ENCODE data around the gene SKP1.

The SKP1 gene

DNA sequence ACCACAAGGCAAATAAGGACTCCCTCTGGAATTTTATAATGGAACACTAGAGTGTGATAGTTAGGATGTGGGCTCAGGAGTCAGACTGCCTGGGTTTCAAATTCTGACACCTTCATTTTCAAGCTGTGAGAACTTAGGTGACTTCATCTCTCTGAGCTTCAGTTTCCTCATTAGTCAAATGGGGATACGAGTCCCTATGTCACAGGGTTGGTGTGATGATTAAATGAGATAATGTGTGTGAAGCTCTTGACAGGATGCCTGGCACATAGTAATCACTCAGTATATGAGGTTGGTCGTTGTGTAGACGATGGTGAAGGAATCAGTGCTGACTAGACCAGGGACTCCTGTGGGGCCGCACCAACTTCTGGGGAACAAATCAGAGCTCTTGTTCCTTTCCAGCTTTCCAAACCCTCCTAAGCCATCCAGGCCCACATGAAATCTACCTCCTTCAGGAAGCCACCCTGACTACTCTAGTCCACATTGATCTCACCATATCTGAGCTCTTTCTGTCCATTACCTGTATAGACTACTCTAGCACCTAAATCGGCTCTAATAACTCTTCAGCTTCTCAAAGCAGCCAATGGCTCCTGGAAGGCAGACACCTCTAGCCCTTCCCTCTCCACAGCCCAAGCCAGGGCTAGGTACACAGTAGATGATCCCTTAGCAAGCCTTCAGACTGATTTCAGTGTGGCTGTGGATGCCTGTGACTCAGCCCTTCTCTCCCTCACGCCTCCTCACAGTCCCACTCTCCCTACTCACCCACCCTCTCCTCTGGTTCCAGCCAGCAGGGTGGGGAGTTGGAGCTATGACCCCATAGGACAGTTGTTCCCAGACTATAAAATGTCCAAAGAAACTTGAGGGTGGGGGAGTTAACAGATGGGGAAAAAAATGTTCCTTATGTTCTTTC is 64.8 kb downstream of the SKP1 start:
- no peak overlapping the region for H3K27ac ChIP-seq
- H3K27me3 ChIP-seq: peaks cover 0 to 22% of the 10 kb centered on the region in 2 donors
- H3K4me3 ChIP-seq: no peak overlapping the region
- DNase-seq: no peak
- intact Hi-C loops (cut with DNase I; ENCODE audit: low total_unique reads): no loop called here
- H3K9me3 ChIP-seq: no peaks in the 10 kb centered on the region
- peaks cover 0 to 37% (median 16%) of the 10 kb centered on the region in 4 donors for H3K4me1 ChIP-seq
- TF ChIP-seq, protein P1, sequence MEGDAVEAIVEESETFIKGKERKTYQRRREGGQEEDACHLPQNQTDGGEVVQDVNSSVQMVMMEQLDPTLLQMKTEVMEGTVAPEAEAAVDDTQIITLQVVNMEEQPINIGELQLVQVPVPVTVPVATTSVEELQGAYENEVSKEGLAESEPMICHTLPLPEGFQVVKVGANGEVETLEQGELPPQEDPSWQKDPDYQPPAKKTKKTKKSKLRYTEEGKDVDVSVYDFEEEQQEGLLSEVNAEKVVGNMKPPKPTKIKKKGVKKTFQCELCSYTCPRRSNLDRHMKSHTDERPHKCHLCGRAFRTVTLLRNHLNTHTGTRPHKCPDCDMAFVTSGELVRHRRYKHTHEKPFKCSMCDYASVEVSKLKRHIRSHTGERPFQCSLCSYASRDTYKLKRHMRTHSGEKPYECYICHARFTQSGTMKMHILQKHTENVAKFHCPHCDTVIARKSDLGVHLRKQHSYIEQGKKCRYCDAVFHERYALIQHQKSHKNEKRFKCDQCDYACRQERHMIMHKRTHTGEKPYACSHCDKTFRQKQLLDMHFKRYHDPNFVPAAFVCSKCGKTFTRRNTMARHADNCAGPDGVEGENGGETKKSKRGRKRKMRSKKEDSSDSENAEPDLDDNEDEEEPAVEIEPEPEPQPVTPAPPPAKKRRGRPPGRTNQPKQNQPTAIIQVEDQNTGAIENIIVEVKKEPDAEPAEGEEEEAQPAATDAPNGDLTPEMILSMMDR (IDR thresholded peaks at IDR 0.05): no peak
- H3K36me3 ChIP-seq: no peaks in the 10 kb centered on the region

DNA sequence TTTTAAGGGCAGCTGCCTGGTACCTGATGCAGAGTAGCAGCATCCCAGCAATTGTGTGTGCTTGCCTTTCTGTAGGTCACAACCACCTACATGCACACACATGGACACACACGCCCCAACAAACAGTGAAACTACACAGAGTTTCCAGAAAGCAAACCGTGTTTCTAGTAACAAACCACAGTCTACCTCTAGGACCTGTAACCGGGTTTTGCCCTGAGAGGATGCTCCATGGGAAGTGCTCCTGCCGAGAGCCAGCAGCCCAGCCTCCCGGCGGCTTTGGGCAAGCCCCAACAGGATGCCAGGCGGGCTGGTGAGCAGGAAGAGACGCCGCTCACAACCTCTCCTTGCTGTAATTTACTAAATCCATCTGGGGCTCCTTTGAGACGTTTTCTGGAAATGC is 66.4 kb downstream of the SKP1 start:
- no peaks in the 10 kb centered on the region for H3K36me3 ChIP-seq
- peaks cover 0 to 30% (median 15%) of the 10 kb centered on the region in 4 donors for H3K4me1 ChIP-seq
- peaks cover 0 to 22% of the 10 kb centered on the region in 2 donors for H3K27me3 ChIP-seq
- TF ChIP-seq, protein P1 (IDR thresholded peaks at IDR 0.05): no peak
- no peak overlapping the region for H3K4me3 ChIP-seq
- no peak for DNase-seq
- intact Hi-C loops (cut with DNase I; ENCODE audit: low total_unique reads): no loop called here
- no peak overlapping the region for H3K27ac ChIP-seq
- no peaks in the 10 kb centered on the region for H3K9me3 ChIP-seq

DNA sequence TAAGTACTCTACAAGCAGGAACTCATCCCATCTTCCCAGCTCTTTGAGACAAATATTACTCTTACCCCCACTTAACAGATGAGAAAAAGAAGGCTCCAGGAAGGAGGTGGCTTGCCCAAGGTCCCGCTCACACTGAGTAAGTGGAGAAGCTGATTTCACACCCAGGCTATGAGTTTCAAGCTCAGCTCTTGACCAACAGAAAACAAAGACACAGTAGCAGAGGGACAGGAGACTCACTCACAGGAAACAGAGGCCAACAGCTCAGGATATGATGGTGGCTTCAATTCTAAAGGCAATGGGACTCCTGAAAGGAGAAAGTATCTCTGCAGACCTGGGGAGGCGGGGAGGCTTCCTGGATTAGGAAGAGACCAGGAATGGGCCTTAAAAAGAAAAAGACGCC is 69.0 kb downstream of the SKP1 start:
- DNase-seq: no peak
- peaks cover 0 to 11% (median 0%) of the 10 kb centered on the region in 4 donors for H3K4me1 ChIP-seq
- no peak overlapping the region for H3K27ac ChIP-seq
- no peaks in the 10 kb centered on the region for H3K9me3 ChIP-seq
- H3K27me3 ChIP-seq: peaks cover 0 to 13% of the 10 kb centered on the region in 2 donors
- no peaks in the 10 kb centered on the region for H3K36me3 ChIP-seq
- TF ChIP-seq, protein P1 (IDR thresholded peaks at IDR 0.05): no peak
- no peak overlapping the region for H3K4me3 ChIP-seq
- intact Hi-C loops (cut with DNase I; ENCODE audit: low total_unique reads): no loop called here

DNA sequence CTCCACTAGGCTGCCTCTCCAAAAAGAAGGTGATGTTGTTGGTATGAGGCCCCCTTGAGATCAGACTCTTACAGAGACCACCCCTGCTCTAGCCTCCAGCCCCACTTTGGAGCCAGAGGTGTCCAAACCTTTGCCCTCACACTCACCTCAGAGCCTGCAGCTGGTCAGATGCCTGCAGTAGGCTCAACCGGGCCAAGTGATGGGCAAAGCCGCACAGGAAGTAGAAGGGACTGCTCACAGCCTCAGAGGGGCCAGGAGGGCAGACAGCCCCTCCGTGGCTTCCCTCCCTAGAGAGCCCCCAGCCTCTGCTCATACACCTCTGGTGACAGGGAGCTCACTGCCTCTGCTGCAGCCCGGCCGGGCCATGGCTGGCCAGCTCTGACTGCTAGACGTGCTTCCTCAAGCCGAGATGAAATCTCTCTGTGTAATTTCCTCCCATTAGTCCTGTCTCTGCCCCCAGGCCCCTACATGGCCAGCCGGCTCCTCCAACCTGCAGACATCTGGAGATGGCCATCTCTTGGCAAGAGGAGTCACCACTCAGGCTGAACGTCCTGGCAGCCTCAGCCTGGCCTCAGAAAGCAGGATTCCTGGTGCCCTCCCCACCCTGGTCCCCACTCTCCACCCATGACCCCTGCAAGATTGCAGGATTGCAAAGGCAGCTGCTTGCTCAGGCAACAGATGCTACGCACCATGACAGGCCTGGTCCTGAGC is 69.6 kb downstream of the SKP1 start:
- Histone ChIP-seq H3K27me3 (peaks cover 0 to 11% of the 10 kb centered on the region in 2 donors), H3K9me3 (no peaks in the 10 kb centered on the region), H3K36me3 (no peaks in the 10 kb centered on the region), H3K4me1 (peaks cover 0 to 9% (median 0%) of the 10 kb centered on the region in 4 donors), H3K4me3 (no peak overlapping the region), H3K27ac (no peak overlapping the region)
- intact Hi-C loops (cut with DNase I; ENCODE audit: low total_unique reads): no loop called here
- DNase-seq: no peak
- TF ChIP-seq, protein P1 (IDR thresholded peaks at IDR 0.05): no peak

DNA sequence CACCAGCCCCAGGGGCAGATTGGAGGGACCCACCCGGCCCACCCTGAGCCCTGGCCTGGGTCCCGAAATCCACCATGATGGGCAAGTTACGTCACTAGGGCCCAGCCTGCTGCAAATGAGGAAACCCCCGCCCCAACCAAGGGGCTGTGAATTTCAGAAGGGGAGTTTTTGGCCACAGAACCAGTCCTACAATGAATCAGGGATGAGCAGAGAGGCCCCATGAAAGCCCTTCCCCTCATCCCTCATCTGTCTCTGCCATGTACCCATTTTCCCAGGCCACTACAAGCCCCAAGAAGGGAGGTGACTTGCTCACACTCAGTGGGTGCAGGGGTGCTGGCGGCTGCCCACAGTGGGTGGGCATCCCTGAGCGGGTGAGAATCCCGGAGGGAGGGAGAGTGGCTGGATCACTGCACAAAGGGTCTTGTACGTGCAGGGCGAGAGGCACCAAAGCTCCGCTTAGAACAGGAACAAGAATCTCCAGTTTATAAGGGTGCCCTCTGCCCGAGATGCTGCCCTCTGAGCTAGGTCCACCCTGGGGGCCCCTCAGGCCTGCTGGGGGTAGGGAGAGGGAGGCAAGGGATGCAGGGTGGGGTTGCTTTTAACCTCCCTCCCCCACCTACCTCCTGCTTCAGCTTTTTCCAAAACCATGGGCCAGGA is 72.6 kb downstream of the SKP1 start:
- Histone ChIP-seq H3K4me1 (peaks cover 0 to 30% (median 21%) of the 10 kb centered on the region in 4 donors), H3K9me3 (no peaks in the 10 kb centered on the region), H3K27ac (no peak overlapping the region), H3K27me3 (no peaks in the 10 kb centered on the region), H3K4me3 (no peak overlapping the region), H3K36me3 (no peaks in the 10 kb centered on the region)
- no peak for DNase-seq
- TF ChIP-seq, protein P1 (IDR thresholded peaks at IDR 0.05): no peak
- intact Hi-C loops (cut with DNase I; ENCODE audit: low total_unique reads): loop anchor here (5.0 kb wide), 1 partner anchor 43 kb away; no protein-coding TSS in a partner anchor
